HG03457 (cell line): Measurements from ENCODE around the gene NEDD4.
"Not testable (repeated sequence)": the region's sequence is repeated elsewhere in the genome, so short reads cannot be mapped to it uniquely, and the experiment has no call there.

Source experiments
- ATAC-seq: cut with Tn5 transposase; IDR thresholded peaks from one replicate; pipeline ENCODE4 v1.9.1; 2021; ENCODE audit warnings: moderate number of reproducible peaks; ENCODE audit not compliant: unreplicated experiment

Gene NEDD4

GRCh38 chr15:55899537-55899936 lies 93.9 kb downstream of the NEDD4 start:
- no peak for ATAC-seq

- no peak for ATAC-seq
Observed at GRCh38 chr15:55897560-55898336, 95.7 kb downstream of the NEDD4 start.

GRCh38 chr15:55894399-55894965 lies 98.9 kb downstream of the NEDD4 start:
- ATAC-seq: no peak

GRCh38 chr15:55893852-55894251 lies 99.6 kb downstream of the NEDD4 start:
- no peak for ATAC-seq

- ATAC-seq: no peak
Observed at GRCh38 chr15:55891196-55891595, 102.2 kb downstream of the NEDD4 start.

GRCh38 chr15:55884223-55884622 lies 109.2 kb downstream of the NEDD4 start:
- no peak for ATAC-seq

GRCh38 chr15:55879181-55879580 lies 114.2 kb downstream of the NEDD4 start:
- ATAC-seq: no peak

- no peak for ATAC-seq
Observed at GRCh38 chr15:55873024-55873720, 120.2 kb downstream of the NEDD4 start.

GRCh38 chr15:55872471-55872870 lies 120.9 kb downstream of the NEDD4 start:
- no peak for ATAC-seq

- ATAC-seq: no peak
Observed at GRCh38 chr15:55869660-55870059, 123.8 kb downstream of the NEDD4 start.

- no peak for ATAC-seq
Observed at GRCh38 chr15:55868707-55869106, 124.7 kb downstream of the NEDD4 start.

- not testable (repeated sequence) for ATAC-seq
Observed at GRCh38 chr15:55868291-55868690, 125.1 kb downstream of the NEDD4 start.

- no peak for ATAC-seq
Observed at GRCh38 chr15:55863911-55864310, 129.5 kb downstream of the NEDD4 start.

- no peak for ATAC-seq
Observed at GRCh38 chr15:55861115-55861514, 132.3 kb downstream of the NEDD4 start.

- ATAC-seq: no peak
Observed at GRCh38 chr15:55860468-55860867, 132.9 kb downstream of the NEDD4 start.

- ATAC-seq: no peak
Observed at GRCh38 chr15:55859681-55860080, 133.7 kb downstream of the NEDD4 start.

- no peak for ATAC-seq
Observed at GRCh38 chr15:55858661-55859060, 134.8 kb downstream of the NEDD4 start.

GRCh38 chr15:55856506-55857164 lies 136.8 kb downstream of the NEDD4 start:
- no peak for ATAC-seq

GRCh38 chr15:55853134-55853533 lies 140.3 kb downstream of the NEDD4 start:
- ATAC-seq: no peak

GRCh38 chr15:55846116-55846707 lies 147.2 kb downstream of the NEDD4 start:
- no peak for ATAC-seq

GRCh38 chr15:55842897-55843296 lies 150.5 kb downstream of the NEDD4 start:
- ATAC-seq: not testable (repeated sequence)
